Erythroblast (primary cell): Measurements from ENCODE around the gene DIP2C.

Source experiments
- GATA1 ChIP-seq: IDR thresholded peaks from 2 replicates; pipeline ENCODE4 v1.6.1; 2011; ENCODE audit warnings: low read depth, mild to moderate bottlenecking, control low read depth, low read length, moderate library complexity
- POLR2A ChIP-seq: IDR thresholded peaks from 2 replicates; pipeline ENCODE4 v1.6.1; 2011; ENCODE audit warnings: mild to moderate bottlenecking, low read length

DNA sequence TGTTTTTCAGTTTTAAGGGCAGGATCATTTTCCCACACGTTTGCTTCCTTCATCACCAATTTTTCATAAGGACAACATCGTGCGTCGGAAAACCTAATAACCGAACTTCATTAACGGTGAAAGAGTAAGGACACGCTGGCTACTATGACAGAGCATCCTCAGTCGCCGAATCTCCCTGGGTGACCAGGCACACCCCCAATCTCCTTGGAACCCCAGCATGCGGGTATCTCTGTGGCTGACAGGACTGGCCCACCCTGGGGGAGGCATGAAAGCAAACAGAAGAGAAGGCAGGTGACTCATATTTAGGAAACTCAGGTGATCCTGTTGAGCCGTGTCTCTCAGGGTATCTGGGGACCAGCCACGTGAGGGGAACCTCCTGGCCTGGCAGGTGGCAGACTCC is 134.2 kb downstream of the DIP2C start:
- no peak for TF ChIP-seq GATA1
- no peak for TF ChIP-seq POLR2A
